A549 (cell line): Measurements from ENCODE around the gene RABGAP1L.

ENCODE experiments used
- CEBPB ChIP-seq, 2 experiments: fragments of >200 bp in 1 of 2; sonication (Bioruptor Twin) in 1 of 2; formaldehyde crosslinking in 1 of 2; IDR thresholded peaks; 2 replicates each; pipeline ENCODE4 v1.6.1; 2012 to 2016
- CHD2 ChIP-seq: fragments of 150-350 bp; IDR thresholded peaks from 2 replicates; pipeline ENCODE4 v1.6.1; 2014; ENCODE audit warnings: low read length; ENCODE audit not compliant: partially characterized antibody
- CTCF ChIP-seq: fragments of >200 bp; sonication (Bioruptor Twin); formaldehyde crosslinking; IDR thresholded peaks from 3 replicates; pipeline ENCODE4 v1.5.1; 2016
- EP300 ChIP-seq, 2 experiments: fragments of >200 bp; sonication (Bioruptor Twin); formaldehyde crosslinking; IDR thresholded peaks; 2 replicates in 1 of 2; 3 replicates in 1 of 2; pipeline ENCODE4 v1.6.1; 2016 to 2017
- HDAC2 ChIP-seq: fragments of 200-600 bp; sonication (generic); IDR thresholded peaks from 2 replicates; pipeline ENCODE4 v1.6.1; 2016
- HEYL ChIP-seq: fragments of 250-450 bp; sonication (Bioruptor Pico); IDR thresholded peaks from 2 replicates; pipeline ENCODE4 v1.8.0; 2021; ENCODE audit warnings: mild to moderate bottlenecking, moderate library complexity
- MAZ ChIP-seq: fragments of 150-350 bp; IDR thresholded peaks from 2 replicates; pipeline ENCODE4 v1.6.1; 2014; ENCODE audit warnings: antibody characterized with exemption, low read depth, low read length, borderline replicate concordance
- NR3C1 ChIP-seq: fragments of >200 bp; sonication (Bioruptor Twin); formaldehyde crosslinking; IDR thresholded peaks from 3 replicates; pipeline ENCODE4 v1.6.1; 2017
- POLR2AphosphoS2 ChIP-seq: conservative IDR thresholded peaks from 2 replicates; pipeline ENCODE4 v1.6.1; 2012; ENCODE audit warnings: low read length, improper control_type of control experiment, inconsistent platforms
- RAD21 ChIP-seq, 2 experiments: fragments of >200 bp in 1 of 2; sonication (Bioruptor Twin) in 1 of 2; formaldehyde crosslinking in 1 of 2; IDR thresholded peaks in 1 of 2; conservative IDR thresholded peaks in 1 of 2; 2 replicates in 1 of 2; 3 replicates in 1 of 2; pipeline ENCODE4 v1.6.1; 2012 to 2018; ENCODE audit warnings: inconsistent platforms in 1 of 2
- RCOR1 ChIP-seq: fragments of 150-350 bp; IDR thresholded peaks from 2 replicates; pipeline ENCODE4 v1.6.1; 2014; ENCODE audit warnings: antibody characterized with exemption, low read length, low read depth
- REST ChIP-seq: fragments of 200-600 bp; sonication (generic); IDR thresholded peaks from 2 replicates; pipeline ENCODE4 v1.6.1; 2016; ENCODE audit warnings: antibody characterized with exemption, mild to moderate bottlenecking, moderate library complexity
- SREBF2 ChIP-seq: fragments of 450-650 bp; IDR thresholded peaks from 2 replicates; pipeline ENCODE4 v1.6.1; 2014; ENCODE audit warnings: mild to moderate bottlenecking, moderate library complexity
- ZSCAN20 ChIP-seq: fragments of 250-450 bp; sonication (Bioruptor Pico); IDR thresholded peaks from 2 replicates; pipeline ENCODE4 v1.8.0; 2022; ENCODE audit warnings: mild to moderate bottlenecking, moderate library complexity

- TF ChIP-seq RAD21 (conservative IDR thresholded peaks at IDR 0.05 in 1 of 2, IDR thresholded peaks at IDR 0.05 in 1 of 2) (no peak), HDAC2 (no peak), CTCF (no peak), CEBPB (IDR thresholded peaks at IDR 0.05) (no peak), REST (no peak), MAZ (no peak), HEYL (CRISPR knock-in tag) (no peak), POLR2AphosphoS2 (no peak), EP300 (IDR thresholded peaks at IDR 0.05) (no peak), ZSCAN20 (CRISPR knock-in tag) (no peak), CHD2 (no peak), SREBF2 (no peak), NR3C1 (no peak), RCOR1 (no peak)
Measured at GRCh38 chr1:174969977-174970376, 810.7 kb downstream of the RABGAP1L start.
